NOMO-1 (cell line): ENCODE measurements around the gene MDP1.
"Not testable (repeated sequence)": the region's sequence is repeated elsewhere in the genome, so short reads cannot be mapped to it uniquely, and the experiment has no call there.

ENCODE experiments used
- DNase-seq, 2 experiments: peaks; one replicate each; lab custom pipeline; 2025; ENCODE audit not compliant: unreplicated experiment in 2 of 2; lab: John Stamatoyannopoulos, UW

MDP1 gene

DNA sequence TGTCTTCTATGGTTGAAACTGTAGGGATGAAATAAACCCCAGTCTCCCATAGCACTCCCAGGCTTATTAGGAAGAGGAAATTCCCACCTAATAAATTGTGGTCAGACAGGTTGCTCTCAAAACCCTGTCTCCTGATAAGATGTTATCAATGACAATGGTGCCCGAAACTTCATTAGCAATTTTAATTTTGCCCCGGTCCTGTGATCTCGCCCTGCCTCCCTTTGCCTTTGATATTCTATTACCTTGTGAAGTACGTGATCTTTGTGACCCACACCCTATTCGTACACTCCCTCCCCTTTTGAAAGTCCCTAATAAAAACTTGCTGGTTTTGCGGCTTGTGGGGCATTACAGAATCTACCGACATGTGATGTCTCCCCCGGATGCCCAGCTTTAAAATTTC lies 13.3 kb downstream of the MDP1 start:
- not testable (repeated sequence) for DNase-seq

DNA sequence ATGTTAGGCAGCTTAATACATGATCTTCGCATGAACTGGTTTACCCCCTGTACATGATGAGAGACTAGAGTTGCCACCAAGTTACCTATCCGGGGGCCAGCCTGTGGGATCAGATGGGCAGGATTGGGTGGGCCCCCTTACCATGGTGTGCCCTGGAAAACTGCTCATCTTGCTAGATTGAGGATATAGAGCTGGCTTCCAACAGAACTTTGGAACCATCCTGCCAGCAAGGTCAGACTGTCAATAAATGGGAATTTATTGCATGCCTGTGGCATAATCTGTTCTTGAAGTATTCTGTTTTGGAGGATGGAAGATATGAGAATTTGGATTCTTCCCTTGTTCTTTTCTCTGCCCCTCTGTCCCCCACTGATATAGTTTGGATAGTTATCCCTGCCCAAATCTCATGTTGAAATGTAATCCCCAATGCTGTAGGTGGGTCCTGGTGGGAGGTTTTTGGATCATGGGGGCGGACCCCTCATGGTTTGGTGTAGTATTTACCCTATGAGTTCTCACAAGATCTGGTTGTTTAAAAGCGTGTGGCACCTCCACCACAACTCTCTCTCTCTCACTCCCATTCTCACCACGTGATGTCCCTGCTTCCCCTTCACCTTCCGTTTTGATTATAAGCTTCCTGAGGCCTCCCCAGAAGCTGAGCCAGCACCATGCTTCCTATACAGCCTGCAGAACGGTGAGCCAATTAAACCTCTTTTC lies 16.9 kb downstream of the MDP1 start:
- no peak for DNase-seq

DNA sequence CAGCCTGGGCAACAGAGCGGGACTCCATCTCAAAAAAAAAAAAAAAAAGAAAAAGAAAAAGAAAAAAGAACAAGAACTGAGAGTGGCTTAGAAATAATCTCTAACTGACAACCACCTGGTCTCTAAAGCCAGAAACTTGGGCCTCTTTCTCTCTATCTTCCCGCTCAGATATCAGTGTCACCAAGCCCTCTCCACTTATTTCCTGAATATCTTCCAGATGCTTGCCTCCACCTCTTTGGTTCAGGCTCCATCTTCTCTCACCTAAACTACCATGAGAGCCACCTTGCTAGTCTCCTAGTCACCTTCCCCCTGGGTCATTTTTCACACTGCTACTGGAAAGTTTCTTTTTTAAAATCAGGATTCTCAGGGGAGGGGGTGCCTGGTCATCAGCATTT lies 18.8 kb downstream of the MDP1 start:
- DNase-seq = no peak

DNA sequence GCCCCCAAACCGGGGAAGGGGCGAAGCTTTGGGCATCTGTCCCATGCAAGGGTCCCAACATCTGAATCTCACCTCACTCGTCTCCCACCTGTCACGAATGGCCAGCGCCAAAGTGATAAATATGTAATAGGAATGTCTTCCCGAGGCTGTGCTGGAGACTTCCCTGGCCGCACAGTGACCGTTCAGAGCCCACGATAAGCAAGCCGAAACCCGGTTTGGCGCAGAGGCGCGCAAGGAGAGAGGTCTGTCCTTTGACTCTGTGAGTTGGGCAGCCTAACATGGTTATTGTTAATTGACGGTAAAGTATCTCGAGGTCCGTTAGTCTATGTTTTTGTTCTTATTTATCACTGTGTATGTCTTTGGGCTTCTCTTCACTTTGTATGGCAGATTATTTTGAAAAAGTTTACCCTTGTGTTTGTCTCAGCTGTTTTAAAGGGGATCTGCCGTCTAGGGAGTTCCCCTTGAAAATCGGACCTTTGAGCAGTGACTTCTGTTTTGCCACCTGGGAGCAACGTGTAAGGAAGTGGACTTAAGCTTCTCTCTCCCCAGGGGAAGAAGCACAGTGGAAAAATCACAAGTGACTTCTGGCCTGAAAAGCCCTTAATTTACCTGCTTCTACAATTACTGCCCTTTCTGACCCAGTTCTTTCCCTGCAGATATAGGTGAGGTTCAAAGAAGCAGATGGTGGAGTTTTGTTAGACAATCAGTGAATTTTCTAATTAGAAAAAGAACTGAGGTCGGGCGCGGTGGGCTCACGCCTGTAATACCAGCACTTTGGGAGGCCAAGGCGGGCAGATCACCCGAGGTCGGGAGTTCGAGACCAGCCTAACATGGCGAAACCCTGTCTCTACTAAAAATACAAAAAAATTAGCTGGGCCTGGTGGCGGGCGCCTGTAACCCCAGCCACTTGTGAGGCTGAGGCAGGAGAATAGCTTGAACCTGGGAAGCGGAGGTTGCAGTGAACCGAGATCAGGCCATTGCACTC lies 19.5 kb downstream of the MDP1 start:
- peak; percentile 28 for DNase-seq

DNA sequence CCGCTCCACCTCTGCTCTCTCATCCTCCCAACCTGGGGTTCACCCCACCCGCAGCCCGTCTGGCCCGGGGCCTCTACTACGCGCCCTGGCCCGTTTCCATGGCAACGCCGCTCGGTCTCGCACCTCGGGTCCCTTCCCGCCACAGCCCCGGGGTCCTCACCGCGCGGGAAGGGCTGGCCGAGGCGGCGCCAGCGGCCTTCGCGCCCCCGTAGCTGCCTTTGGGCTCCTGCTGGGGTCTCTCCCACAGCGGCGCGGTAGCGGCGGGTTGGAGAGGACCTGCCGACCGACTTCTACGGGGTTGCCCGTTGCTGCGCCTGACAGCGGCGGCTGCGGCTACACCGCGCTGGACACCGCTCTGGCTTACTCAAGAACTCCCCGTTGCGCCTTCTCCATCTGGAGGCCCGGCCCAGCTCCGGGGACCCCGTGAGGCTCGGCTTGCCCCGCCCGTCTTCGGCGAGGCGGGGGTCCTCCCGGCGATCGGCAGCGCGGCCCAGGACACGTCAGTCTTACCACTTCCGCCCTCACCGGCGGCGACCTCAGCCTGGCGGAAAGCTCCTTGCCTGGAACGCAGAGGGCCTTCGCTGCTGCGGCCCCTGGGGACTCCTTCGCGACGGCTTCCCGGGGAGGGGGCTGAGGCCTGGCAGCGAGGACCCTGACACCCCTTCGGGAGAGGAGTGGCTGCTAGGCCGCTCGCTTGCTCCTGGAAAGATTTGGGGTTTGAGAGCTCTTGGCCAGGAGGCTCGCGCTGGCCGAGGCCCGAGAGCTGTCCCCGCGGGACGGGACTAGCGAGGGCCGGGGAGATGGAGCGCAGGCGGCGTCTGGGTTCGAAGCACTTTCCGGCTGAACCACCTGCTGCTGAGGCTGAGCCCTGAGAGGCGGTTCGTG lies 20.4 kb downstream of the MDP1 start, which contains the start of gene TM9SF1:
Gene TM9SF1, minus strand, starts transcription at position 256 of the 885 bp plus-strand sequence. CDS start 422 bp downstream, outside the sequence.
- peak; percentile 78 to 80 for DNase-seq

DNA sequence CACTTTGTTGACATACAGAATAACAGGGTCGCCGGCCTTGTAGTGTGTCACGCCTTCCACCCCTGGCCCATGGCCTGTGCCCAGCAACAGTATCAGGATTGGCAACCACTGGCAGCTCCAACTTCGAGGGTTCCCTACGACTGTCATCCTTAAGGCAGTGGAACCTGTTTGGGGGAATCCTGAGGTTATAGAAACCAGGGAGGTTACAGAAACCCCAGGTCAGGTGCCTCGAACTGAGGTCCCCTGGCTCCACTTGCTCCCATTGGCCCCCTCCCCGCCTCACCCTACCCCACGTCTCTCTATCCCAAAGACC lies 21.0 kb downstream of the MDP1 start:
- no peak for DNase-seq

DNA sequence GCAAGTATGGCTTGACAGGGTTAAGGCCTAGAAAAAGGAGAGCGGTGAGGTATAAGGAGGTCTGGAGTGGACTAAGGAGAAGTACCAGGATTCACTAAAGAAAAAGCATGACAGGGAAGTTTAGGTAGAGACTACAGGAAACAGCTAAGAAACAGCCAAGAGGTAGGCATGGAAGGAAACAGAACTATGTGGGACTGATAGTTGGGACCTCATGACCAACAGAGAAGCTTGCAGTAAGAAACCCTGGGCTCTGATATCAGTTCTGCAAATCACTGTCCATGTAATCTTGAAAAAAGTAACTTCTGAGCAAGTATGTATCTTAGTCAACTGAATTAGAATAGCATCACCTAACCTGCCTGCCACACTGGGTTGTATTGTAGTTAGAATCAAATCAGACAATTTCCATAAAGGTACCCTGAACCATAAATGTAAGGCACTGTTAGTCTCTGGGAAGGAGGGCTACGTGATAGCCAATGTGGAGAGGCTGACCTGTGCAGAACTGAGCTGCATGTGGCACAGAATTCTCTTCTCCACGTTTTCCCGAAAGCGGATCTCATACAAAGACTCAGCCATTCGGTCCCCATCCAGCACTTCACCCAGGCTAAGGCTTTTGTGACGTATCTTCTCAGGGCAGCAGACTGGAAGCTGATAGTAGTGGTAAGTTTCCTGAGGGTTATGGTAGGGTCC lies 21.5 kb downstream of the MDP1 start:
- no peak for DNase-seq

DNA sequence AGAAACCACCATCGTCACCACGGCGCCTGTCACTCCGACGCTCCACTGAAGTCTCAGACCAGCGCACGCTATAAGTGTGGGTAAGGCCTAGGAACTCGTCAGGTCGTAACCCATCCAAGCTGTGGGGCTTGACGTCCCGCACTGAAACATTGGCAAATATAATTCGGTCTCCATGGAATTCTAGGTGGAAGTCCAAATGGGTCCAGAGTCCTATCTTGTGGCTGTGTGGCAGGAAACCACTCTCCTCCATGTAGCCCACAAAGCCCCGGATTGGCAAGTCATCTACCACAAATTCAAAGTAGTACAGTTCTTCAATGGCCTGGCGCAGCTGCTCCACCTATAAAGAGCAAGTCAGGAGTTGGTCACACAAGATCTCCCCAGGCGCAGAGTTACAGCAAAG lies 22.9 kb downstream of the MDP1 start:
- no peak for DNase-seq

DNA sequence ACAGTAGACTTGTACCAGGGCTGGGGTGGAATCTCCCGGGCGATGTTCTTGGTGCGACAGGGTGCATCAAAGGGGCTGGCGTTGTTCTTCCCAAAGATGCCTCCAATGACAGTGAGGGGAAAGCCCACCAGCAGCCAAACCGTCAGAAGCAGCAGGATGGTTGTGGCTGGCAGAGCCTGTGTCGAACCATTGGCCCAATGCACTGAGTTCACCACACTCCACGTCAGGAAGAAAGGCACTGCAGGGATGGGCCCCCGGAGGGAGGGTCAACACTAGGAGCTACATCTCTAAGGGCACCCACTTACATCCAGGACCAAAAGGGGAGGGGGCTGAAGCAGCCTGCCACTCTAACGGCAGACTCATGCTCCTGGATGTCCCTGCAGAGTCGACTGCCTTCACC lies 25.4 kb downstream of the MDP1 start:
- no peak for DNase-seq

DNA sequence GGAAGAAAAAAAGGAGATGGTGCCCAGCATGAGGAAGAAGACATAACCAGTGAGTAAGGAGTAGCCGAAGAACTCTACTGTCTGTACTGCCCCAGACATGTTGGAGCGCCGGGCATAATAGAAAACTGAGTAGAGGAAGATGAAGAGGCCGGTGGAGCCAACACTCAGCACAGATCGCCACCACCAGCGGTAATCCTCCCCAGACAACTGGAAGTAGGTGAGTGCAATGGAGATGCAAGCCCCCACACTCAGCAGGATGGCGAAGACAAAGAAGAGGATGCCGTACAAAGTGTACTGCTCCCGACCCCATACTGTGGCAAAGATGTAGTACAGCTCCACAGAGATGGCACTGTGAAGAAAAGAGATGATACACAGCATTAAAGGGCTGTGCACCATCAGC lies 26.4 kb downstream of the MDP1 start:
- DNase-seq = no peak

DNA sequence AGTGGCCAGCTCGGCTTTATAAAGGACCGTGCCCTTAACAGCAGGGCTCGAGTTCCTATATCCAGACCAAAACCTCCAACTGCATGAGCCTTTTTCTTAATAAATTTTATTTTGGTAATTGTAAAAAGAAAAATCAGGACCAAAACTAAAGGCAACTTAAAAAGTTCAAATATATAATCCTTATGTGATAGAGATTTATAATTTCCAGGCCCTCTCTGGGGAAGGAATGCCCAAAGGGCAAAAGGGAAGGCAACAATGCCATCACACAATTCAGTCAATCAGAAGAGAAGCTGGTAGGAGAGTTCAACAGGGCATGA lies 26.8 kb downstream of the MDP1 start:
- no peak for DNase-seq

DNA sequence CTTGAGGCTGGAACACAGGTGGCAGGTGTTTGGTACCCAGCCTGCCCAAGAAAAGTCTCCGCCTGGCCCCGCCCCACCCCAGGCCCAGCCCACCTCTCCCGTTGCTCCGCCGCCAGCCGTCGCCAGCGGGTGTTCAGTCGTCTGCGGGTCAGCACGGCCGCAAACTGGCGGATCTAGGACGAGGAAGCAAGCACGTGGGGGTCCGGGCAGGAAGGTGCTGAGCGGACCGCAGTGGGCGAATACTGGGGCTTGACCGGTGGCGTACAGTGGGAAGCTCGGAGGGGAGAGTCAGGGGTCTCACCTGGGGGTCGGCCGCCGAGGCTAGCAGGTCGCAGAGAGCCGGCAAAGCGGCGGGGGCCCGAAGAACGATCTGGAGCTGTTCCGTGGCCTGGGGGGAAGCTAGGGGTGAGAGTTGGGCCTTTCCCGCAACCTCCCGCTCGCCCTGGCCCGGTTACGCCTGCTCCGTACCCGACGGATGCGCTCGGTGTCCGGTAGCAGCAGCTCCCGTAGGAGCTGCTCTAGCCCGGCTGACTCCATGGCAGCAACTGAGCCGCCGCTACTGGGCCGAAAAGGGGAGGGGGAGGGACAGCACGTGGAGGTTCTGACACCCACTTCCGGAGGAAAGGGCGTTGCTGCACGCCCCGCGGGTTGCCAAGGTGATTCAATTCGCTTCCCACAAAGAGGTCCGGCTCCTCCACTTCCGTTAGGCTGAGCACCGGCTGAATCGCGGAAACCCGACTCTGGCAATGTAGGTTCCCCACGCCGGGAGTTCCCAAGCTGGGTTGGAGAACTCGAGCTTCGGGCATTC lies 27.4 kb downstream of the MDP1 start, which contains the start of gene IPO4:
Gene IPO4, minus strand, starts transcription at position 566 of the 808 bp plus-strand sequence. Its CDS starts 29 bp downstream, at position 537.
- DNase-seq = peak; percentile 94 to 95

DNA sequence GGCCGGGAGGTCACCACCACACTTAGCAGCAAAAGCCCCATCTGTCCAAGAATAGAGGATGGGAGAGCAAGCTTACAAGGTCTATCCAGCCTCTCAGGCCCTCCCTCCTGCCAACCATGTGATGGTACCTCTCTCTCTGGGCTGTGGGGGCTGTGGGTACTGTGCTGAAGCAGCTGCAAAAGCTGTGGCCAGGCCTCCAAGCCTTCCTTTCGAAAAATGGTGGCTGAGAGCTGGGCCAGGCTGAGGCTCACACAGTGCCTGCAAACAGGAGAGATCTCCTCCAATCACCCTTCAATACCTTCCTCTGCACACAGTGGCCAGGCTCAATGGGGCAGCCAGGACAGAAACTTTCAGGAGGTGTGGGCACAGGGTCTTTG lies 28.3 kb downstream of the MDP1 start:
- no peak for DNase-seq

DNA sequence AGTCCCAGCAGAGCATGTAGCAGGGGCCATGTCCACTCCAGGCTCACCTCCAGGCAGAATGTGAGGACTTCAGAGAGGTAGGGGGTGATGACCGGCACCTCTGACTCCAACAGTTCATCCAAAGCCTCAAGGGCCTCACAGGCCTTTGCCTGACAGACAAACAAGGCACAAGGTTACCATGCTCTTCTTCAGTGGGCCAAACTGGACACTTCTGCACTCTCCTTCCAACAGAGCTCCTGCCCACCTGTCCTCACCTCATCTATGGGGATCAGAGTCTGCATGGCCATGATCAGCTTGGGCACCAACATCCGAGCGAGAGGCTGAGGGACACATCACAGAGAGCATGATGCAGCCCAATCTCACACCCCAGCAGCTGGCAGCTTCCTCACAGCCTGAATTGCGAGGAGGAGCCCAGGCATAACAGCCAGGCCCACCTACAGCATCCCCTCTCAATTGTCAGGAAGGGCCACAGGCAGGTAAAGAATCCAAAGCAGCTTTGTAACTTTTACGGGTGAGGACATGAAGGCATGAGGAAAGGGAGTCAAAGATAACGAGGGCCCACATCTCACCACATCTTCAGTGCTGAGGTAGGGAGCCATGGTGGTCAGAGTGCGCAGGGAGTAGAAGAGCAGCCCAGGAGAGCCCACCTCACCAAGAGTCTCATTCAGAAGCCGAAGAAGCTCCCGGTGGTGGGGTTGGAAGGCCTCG lies 28.9 kb downstream of the MDP1 start:
- DNase-seq = no peak

DNA sequence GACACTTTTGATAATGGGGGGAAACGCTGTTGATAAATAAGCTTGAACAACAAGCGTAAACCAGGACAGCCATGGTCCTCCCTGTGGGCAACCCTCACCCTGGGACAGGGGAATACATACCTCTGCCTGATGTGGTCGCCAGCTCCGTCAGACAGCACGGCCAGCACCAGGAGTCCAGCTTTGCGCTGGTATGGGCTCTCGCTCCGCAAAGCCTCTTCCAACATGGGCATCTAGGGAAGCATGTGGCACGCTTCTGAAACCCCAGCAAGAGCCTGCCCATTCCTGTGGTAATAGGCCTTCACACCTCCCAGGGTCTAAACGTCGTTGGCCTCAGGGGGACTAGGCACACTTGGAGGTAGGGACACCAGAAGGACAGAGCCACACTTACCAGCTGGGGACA lies 30.1 kb downstream of the MDP1 start:
- no peak for DNase-seq

DNA sequence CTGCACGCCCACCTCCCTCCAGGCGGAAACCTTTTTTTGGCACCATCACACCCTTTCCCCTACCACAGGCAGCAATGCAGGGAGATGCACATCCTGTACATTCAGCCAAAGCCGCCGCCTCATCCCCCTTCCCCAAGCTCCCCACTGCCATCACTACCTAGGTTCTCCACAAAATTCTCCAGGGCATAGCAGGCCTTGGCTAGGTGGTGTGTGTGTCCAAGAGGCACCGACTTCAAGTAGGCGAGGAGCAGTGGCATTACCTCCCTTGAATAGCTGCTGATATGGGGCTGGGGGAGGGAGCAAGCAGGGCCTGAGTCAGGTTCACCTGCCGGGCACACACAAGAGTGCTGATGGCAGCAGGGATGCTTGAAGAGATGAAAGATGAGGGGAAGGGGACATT lies 30.8 kb downstream of the MDP1 start:
- no peak for DNase-seq

DNA sequence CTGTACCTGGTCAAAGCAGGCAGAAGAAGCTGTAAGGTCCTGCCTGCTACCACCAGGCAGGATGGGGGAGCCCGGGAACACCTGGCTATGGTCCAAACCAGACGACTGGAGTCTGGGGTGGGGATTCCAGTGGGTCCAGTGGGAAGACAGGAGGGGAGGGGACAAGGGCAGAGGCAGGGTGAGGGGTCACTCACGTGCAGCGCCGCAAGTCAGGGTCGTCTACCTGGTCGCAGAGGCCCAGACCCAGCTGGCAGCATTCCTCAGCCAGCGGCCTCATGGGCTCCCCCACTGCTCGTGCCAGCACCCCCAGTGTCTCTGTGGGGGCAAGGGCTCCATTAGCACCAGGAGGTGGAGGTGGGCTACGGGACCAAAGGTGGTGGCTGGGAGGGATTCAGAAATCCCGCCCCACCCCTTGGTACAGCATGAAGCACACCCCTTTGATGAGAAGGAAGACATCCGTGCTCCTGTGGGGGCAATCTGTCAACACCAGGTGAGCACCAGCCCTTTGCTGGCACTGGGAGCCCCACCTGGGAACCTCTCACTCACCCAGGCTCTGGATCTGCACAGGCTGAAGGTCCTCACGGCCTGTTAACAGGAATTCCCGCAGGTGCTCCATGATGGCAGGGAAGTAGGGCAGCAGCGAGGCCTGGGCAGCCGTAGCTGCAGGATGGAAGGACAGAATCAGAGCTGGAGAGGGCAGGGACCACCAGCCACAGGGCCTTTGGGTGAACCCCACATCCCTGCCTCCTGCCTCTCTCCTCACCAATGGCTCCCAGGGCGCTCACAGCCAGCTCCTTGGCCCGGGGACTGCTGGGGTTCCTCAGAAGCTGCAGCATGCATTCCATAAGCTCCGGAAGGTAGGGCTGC lies 31.5 kb downstream of the MDP1 start:
- DNase-seq = no peak

DNA sequence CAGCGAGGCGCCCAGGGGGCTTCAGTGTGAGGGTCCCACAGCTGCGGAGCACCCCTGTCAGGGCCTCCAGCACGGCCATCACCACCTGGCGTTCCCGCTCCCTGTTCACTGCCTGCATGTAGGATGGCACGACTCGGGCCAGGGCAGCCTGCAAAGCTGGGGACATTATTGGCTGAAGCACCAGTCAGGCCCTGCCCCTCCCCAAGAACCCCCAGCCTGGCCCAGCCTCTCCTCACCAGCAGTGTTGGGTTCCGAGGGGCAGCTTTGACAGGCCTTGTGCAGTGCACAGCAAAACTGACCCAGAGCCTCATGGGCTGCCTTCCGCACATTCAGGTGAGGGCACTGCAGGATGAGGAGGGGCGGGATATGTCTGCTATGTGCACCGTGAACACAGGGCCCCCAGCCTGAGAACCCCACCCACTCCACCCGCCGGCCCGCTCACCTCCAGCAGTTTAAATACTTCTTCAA lies 32.8 kb downstream of the MDP1 start:
- DNase-seq = no peak
